BLaER1 (cell line): ENCODE results near the gene TAS2R19.
A peak's percentile ranks its signal among the peaks of the same experiment; 100 is the strongest.

Experiments
- H3K27ac ChIP-seq: shearing (Covaris generic); formaldehyde crosslinking; 2 replicates; pipeline ENCODE4 v1.8.1; 2022
- H3K27me3 ChIP-seq: shearing (Covaris generic); formaldehyde crosslinking; 2 replicates; pipeline ENCODE4 v1.8.1; 2022
- H3K36me3 ChIP-seq: shearing (Covaris generic); formaldehyde crosslinking; 2 replicates; pipeline ENCODE4 v1.8.1; 2022
- H3K4me1 ChIP-seq: shearing (Covaris generic); formaldehyde crosslinking; 2 replicates; pipeline ENCODE4 v1.8.1; 2022
- H3K4me2 ChIP-seq: shearing (Covaris generic); formaldehyde crosslinking; 2 replicates; pipeline ENCODE4 v1.8.1; 2022
- H3K4me3 ChIP-seq: shearing (Covaris generic); formaldehyde crosslinking; 2 replicates; pipeline ENCODE4 v1.8.1; 2022
- H3K9ac ChIP-seq: shearing (Covaris generic); formaldehyde crosslinking; 2 replicates; pipeline ENCODE4 v1.8.1; 2022
- H3K9me3 ChIP-seq: shearing (Covaris generic); formaldehyde crosslinking; 2 replicates; pipeline ENCODE4 v1.8.1; 2022
- H4K20me1 ChIP-seq: shearing (Covaris generic); formaldehyde crosslinking; 2 replicates; pipeline ENCODE4 v1.8.1; 2022
- Cebpa-rat ChIP-seq: shearing (Covaris generic); IDR thresholded peaks from 2 replicates; pipeline ENCODE4 v1.8.1; 2022

Gene TAS2R19

GRCh38 chr12:10994307-10994706 lies 28.1 kb downstream of the TAS2R19 start:
- H3K27me3 ChIP-seq = no peaks in the 10 kb centered on the region
- H3K4me2 ChIP-seq = no peak overlapping the region
- peaks cover 18% of the 10 kb centered on the region for H3K36me3 ChIP-seq
- no peak overlapping the region for H3K4me3 ChIP-seq
- no peak overlapping the region for H3K9ac ChIP-seq
- no peaks in the 10 kb centered on the region for H4K20me1 ChIP-seq
- no peaks in the 10 kb centered on the region for H3K4me1 ChIP-seq
- peaks cover 10% of the 10 kb centered on the region for H3K9me3 ChIP-seq
- no peak overlapping the region for H3K27ac ChIP-seq
- TF ChIP-seq Cebpa-rat = no peak

GRCh38 chr12:10989107-10989506 lies 33.3 kb downstream of the TAS2R19 start:
- H3K4me1 ChIP-seq = no peaks in the 10 kb centered on the region

GRCh38 chr12:10986812-10987211 lies 35.6 kb downstream of the TAS2R19 start, which contains the start of gene TAS2R50:
TSS of gene TAS2R50 (minus strand) at chr12:10986912. CDS start at chr12:10986860, 52 bp downstream.
- Histone ChIP-seq H4K20me1 (peaks cover 10% of the 10 kb centered on the region; the same call in 1 of the 2 replicates), H3K9ac (no peak within 1 kb of the TSS), H3K4me3 (no peak within 1 kb of the TSS), H3K36me3 (peaks cover 8% of the 10 kb centered on the region; the same call in 1 of the 2 replicates), H3K4me2 (no peak within 1 kb of the TSS), H3K27ac (no peak within 1 kb of the TSS), H3K9me3 (peaks cover 10% of the 10 kb centered on the region), H3K27me3 (no peaks in the 10 kb centered on the region), H3K4me1 (peaks cover 15% of the 10 kb centered on the region)
- TF ChIP-seq Cebpa-rat = no peak

More at GRCh38 chr12:10989107-10989506, 33.3 kb downstream of the TAS2R19 start:
- TF ChIP-seq Cebpa-rat = no peak
- H3K4me2 ChIP-seq = no peak overlapping the region
- H3K9ac ChIP-seq = no peak overlapping the region
- H4K20me1 ChIP-seq = no peaks in the 10 kb centered on the region
- H3K9me3 ChIP-seq = peaks cover 10% of the 10 kb centered on the region
- peaks cover 16% of the 10 kb centered on the region for H3K36me3 ChIP-seq
- H3K27me3 ChIP-seq = no peaks in the 10 kb centered on the region
- H3K4me3 ChIP-seq = no peak overlapping the region
- no peak overlapping the region for H3K27ac ChIP-seq

GRCh38 chr12:10982244-10982643 lies 40.2 kb downstream of the TAS2R19 start:
- Histone ChIP-seq H3K4me2 (peak overlapping the region; percentile 47), H3K4me1 (peaks cover 18% of the 10 kb centered on the region), H3K9ac (no peak overlapping the region), H3K36me3 (no peaks in the 10 kb centered on the region), H3K27ac (no peak overlapping the region), H3K27me3 (no peaks in the 10 kb centered on the region), H3K4me3 (no peak overlapping the region), H4K20me1 (peaks cover 22% of the 10 kb centered on the region; the same call in 1 of the 2 replicates), H3K9me3 (no peaks in the 10 kb centered on the region)
- TF ChIP-seq Cebpa-rat = no peak

- Histone ChIP-seq H3K9me3 (no peaks in the 10 kb centered on the region), H3K9ac (no peak overlapping the region), H3K4me1 (no peaks in the 10 kb centered on the region), H4K20me1 (0 out of 2 replicates have a peak, but pooled peaks cover 13% of the 10 kb centered on the region), H3K36me3 (no peaks in the 10 kb centered on the region), H3K27ac (no peak overlapping the region), H3K4me2 (no peak overlapping the region), H3K27me3 (no peaks in the 10 kb centered on the region), H3K4me3 (no peak overlapping the region)
- no peak for TF ChIP-seq Cebpa-rat
Observed at GRCh38 chr12:10974965-10975364, 47.5 kb downstream of the TAS2R19 start.
